Stimulated activated CD4-positive, alpha-beta T cell treated with anti-CD3 and anti-CD28 coated beads, Interleukin-2, amount 100 ng/mL, for 24 hours (primary cell): ENCODE measurements around the gene IL32.
"Not testable (repeated sequence)": the region's sequence is repeated elsewhere in the genome, so short reads cannot be mapped to it uniquely, and the experiment has no call there.

Experiments used
- DNase-seq, 2 donors: peaks; one replicate each; pipeline ENCODE4 v3.0.0-alpha.2; 2020

Gene IL32

DNA sequence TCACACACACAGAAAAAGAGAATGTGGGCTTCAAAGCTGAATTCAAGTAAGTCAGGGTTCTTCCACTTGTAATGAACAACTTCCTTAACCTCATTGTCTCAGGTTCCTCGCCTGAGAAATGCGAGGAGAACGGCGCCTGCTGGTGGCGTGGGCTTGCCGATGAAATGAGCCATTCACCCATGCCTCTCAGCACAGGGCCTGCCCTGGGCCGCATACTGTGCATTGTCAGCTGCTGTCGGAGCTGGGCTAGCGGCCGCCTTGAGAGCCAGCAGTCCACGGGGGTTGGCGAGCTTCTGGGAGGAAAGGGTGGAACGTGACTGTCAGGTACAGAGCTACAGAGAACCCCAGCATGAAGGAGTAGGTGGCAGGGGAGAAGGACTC is 12.1 kb upstream of the IL32 start:
- DNase-seq = not testable (repeated sequence)

DNA sequence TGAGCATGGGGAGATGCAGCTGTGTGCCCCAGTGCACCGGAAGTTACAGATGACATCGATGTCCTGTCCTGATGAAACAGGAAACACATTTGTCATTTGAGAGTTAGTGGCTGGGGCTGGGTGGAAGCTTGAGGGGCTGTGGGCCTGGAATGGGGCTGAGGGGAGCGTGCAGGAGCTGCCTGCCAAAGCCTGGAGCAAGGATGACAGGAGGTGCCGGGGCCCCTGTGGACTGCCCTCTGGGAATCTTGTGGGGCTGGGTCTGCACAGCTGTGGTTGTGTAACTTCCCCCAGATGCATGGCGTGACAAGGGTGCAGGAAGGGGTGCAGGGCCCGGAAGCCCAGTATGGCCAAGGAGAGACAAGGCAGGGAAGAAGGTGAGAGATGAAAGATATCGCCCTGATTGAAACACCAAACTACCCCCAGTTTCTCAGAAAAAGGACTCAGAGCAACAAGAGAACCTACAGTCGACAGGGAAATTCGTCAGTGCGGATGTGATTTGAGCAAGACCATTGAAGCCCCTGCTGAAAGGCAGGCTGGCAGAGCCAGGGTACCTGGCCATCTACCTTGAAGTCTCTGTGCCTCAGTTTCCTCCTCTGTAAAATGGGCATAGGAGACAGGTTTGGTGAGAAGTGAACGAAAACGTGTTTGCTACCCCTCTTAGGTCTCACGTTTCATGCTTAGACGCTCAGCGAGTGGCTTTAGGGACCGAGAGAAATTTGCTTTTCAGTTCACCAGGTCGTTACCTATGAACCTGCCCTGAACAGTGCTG is 10.3 kb upstream of the IL32 start:
- DNase-seq = no peak

DNA sequence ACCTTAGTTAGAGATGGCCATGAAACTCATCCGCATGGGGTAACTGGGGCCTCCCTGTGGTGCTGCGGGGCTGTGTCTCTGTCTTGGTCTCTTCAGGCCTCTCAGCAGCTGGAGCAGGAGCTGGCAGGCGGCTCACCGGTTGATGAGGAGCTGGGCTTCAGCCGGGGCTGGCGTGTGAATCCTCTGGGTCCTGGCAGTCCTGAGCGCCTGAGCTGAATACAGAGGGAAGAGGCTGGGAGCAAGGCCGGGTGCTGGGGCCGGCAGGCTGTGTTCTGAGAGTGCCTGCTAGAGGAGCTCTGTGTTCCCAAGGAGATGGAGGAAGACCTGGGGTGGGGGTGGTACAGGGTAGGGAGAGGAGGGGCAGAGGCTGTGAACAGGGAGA is 9.7 kb upstream of the IL32 start:
- not testable (repeated sequence) for DNase-seq

DNA sequence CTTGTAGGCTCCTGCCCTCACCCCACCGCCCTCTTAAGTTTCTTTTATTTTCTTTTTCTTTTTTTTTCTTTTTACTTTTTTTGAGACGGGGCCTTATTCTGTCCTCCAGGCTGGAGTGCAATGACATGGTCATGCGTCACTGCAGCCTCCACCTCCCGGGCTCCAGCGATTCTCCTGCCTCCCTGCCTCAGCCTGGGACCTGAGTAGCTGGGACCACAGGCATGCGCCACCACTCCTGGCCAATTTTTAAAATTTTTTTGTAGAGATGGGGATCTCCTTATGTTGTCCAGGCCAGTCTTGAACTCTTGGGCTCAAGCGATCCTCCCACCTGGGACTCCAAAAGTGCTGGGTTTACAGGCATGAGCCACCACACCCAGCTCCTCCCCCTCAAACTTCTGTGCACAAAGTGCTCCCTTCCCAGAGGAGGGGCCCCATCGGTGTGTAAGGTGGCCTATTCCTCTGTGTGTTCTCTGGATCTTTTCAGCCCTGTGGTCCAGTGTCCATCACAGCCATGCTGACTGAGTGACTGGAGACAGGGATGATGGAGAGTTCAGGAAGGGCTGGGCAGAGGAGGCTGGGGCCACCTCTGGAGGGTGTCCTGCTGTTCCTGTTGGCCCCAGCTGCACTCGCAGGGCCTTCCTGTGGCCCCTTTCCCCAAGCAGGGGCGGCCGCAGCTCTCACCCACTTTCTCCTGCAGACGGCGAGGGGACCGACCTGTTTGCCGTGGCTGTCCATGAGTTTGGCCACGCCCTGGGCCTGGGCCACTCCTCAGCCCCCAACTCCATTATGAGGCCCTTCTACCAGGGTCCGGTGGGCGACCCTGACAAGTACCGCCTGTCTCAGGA is 8.9 kb upstream of the IL32 start:
- DNase-seq = no peak

DNA sequence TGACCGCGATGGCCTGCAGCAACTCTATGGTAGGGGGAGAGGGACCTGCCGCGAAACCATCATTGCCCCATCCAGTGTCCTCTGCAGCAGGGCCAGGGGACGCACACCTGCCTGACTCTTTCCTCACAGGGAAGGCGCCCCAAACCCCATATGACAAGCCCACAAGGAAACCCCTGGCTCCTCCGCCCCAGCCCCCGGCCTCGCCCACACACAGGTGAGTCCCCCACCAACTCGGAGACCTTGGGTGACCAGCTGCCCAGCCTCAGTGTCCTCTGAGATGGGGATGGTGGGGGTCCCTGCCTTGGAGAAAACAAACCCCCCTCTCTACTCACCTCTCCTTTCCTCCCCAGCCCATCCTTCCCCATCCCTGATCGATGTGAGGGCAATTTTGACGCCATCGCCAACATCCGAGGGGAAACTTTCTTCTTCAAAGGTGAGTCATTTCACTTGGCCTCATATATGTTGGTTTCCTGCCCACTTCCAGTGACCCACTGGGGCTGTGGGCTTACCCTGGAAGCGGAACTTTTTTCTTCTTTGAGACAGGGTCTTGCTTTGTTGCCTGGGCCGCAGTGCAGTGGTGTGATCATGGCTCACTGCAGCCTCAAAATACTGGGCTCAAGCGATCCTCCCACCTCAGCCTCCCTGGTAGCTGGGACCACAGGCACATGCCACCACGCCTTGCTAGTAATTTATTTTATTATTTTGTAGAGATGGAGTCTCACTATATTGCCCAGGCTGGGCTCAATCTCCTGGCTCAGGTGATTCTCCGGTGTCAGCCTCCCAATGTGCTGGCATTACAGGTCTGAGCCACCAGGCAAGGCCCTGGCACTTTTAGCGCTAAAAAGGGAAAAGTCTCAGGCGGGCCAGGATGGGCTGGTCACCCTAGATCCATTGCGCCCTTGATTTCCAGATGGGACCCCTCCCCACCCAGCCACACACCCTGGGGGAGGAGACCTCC is 8.0 kb upstream of the IL32 start:
- no peak for DNase-seq

- peak; percentile 60 to 61 for DNase-seq
These were observed 7.1 kb upstream of the IL32 start for GRCh38 chr16:3058139-3059030.

DNA sequence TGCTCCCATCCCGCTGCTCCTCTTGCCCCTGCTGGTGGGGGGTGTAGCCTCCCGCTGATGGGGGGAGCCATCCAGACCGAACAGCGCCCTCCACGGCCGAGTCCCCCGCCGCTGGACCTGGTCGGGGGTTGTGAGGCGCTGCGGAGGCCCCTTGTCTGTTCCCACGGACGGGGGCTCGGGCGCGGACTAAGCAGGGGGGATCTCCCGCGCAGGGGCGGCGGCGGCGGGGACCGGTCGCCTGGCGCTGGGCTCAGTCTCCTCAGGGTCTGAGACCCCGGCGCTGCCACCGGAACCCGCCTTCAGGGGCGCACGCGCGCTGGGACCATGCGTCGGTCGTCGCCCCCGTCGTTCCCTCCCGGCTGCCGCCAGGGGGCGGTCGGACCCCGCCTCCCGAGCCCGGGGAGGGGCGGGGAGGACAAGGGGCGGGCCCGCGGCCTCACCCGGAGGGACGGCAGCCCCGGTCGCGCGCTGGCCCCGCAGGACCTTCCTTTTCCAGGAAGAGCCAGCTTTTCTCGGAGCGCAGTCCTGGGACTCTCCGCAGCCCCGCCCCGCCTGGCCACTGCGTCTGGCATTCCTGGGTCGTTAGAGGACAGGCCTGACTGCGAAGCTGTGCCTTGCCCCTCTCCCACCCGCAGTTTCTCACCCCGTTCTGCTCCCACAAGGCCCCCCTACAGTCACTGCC is 6.3 kb upstream of the IL32 start:
- peak; percentile 88 to 91 for DNase-seq

GRCh38 chr16:3059723-3060242 is 5.7 kb upstream of the IL32 start:
- DNase-seq = no peak

- no peak for DNase-seq
These were observed 4.9 kb upstream of the IL32 start for GRCh38 chr16:3060339-3061127.

DNA sequence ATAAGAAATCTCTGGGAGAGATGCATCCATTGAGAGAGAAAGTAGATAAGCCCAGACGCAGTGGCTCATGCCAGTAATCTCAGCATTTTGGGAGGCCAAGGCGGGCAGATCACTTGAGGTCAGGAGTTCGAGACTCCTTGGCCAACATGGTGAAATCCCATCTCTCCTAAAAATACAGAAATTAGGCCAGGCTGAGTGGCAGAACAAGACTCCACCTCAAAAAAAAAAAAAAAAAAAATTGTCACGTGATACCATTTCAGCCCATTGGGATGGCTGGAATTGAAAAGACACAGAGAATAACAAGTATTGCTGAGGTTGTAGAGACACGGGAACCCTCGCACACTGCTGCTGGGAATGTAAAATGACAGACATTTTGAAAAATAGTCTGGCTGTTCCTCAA is 2.9 kb upstream of the IL32 start:
- no peak for DNase-seq

DNA sequence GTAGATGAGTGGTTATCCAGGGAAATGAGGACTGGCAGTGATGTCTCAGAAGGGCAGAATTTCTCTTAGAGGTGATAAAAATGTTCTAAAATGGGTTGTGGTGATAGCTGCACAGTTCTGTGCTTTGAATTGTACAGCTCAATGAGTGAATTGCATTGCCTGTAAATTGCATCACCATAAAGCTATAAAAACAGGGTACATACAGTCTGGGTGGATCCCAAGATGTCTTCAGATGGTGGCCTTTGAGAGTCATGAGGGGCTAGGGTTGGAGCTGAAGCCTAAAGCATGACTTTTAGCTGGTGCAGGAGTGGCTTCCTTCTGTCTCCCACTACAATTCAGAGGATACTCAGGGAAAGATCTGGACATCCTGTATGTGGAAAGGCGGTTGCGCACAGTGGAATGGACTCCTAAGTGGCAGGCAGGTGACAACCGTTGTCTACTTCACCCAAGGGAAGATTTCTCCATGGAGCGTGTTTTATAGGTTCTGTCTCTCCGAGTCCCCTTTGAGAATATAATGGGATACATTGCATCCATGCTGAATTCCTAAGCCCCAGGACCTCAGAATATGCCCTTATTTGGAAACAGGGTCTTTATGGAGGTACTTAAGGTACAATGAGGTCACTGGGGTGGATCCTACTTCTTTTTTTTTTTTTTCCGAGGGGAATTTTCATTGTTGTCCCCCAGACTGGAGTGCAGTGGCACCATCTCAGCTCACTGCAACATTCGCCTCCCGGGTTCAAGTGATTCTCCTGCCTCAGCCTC is 1.6 kb upstream of the IL32 start:
- DNase-seq = no peak

DNA sequence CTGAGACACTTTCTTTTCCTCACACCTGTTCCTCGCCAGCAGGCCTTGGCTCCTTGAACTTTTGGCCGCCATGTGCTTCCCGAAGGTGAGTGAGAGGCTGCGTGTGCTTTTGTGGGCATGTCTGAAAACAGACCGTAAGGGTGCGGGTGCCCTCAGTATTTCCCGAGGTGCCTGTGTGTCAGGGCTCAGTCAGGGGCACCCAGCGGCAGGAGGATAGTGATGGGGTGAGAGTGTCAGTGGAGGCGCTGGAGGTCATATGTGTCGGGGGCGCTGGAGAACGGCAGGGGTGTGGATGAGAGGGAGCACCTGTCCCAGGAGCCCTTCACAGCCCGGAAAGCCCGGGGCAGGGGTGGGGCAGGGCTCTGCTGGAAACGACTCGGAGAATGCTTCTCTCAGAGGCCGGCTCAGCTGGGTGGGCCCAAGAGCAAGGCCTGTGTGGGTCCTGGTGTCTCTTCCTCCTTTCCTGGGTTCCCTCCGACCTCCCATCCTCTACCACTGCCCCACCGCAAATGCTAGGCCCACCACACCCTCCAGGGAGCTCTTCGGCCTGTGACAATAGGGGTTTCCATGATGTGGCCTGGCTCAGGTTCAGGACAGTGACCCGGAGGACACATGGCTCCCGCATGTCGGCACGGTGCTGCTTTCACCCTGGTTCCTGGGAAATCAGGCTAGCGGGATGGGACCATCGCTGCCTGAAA is 451 bp downstream of the IL32 start:
- DNase-seq = peak in 1 of 2 donors; percentile 42

DNA sequence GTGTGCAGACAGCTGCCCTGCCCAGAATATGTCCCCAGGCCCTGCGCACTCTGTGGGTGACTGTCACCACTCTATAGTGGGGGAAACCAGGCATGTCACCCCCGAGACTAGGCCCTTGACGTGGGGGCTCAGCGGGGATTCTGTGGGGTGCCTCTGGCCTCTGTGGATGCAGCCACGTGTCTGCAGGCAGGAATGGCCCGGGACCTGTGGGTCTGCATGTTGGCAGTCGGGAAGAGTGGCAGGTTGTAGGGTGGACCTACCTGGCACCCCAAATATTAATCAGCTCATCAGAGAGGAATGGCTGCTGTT is 954 bp downstream of the IL32 start:
- DNase-seq = no peak

DNA sequence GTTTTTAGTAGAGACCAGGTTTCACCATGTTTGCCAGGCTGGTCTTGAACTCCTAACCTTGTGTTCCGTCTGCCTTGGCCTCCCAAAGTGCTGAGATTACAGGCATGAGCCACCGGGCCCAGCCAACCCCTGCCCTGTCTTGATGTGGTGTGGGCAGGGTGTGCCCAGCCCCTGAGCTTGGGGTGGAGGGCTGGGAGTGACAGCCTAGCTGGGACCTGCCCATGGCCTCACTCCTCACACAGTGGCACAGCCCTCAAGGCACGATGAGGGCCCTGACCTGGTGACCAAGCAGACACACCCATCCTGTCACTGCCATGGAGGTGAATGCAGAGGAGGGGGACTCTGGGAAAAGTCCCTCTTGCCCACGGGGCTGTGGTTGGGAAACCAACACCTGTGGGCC is 3.0 kb downstream of the IL32 start:
- DNase-seq = no peak

DNA sequence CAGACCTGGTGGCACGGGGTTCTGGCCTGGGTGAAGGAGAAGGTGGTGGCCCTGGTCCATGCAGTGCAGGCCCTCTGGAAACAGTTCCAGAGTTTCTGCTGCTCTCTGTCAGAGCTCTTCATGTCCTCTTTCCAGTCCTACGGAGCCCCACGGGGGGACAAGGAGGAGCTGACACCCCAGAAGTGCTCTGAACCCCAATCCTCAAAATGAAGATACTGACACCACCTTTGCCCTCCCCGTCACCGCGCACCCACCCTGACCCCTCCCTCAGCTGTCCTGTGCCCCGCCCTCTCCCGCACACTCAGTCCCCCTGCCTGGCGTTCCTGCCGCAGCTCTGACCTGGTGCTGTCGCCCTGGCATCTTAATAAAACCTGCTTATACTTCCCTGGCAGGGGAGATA is 3.7 kb downstream of the IL32 start:
- DNase-seq = not testable (repeated sequence)

DNA sequence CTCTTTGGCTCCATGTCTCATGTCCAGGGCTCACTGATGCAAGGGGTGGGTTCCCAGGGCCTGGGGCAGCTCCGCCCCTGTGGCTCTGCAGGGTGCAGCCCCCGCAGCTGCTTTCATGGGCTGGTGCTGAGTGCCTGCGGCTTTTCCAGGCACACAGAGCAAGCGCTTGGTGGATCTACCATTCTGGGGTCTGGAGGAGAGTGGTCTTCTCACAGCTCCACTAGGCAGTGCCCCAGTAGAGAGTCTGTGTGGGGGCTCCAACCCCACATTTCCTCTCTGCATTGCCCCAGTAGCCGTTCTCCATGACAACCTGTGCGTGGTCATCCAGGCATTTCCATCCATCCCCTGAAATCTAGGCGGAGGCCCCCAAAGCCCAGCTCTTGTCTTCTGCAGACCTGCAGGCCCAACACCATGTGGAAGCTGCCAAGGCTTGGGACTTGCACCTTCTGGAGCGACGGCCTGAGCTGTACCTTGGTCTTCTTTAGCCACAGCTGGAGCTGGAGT is 5.2 kb downstream of the IL32 start:
- DNase-seq = no peak

DNA sequence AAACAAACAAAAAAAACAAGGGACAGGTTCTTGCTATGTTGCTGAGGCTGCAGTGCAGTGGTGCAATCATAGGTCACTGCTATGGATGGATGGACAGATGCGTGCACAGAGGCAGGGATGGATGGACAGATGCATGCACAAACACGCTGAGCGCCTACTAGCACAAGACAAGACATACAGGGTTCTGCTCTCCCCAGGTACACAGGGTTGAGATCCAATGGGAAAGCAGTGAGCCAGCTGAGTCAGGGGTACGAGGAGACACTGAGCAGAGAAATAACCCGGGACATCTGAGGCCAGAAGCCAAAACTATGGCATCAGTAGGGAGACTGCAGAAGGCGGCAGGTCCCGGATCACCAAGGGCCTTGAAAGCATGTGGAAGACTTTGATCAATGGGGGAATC is 6.2 kb downstream of the IL32 start:
- DNase-seq = no peak

GRCh38 chr16:3072148-3072547 is 6.7 kb downstream of the IL32 start:
- not testable (repeated sequence) for DNase-seq
